HG02884 (cell line): ENCODE measurements around the gene CDK14.
"Not testable (repeated sequence)": the region's sequence is repeated elsewhere in the genome, so short reads cannot be mapped to it uniquely, and the experiment has no call there.

Source experiments
- ATAC-seq: cut with Tn5 transposase; IDR thresholded peaks from one replicate; pipeline ENCODE4 v1.9.1; 2021; ENCODE audit warnings: mild to moderate bottlenecking, moderate library complexity; ENCODE audit not compliant: unreplicated experiment

Gene CDK14

GRCh38 chr7:90629297-90629918 is 33.3 kb downstream of the CDK14 start:
- peak; percentile 87 for ATAC-seq

DNA sequence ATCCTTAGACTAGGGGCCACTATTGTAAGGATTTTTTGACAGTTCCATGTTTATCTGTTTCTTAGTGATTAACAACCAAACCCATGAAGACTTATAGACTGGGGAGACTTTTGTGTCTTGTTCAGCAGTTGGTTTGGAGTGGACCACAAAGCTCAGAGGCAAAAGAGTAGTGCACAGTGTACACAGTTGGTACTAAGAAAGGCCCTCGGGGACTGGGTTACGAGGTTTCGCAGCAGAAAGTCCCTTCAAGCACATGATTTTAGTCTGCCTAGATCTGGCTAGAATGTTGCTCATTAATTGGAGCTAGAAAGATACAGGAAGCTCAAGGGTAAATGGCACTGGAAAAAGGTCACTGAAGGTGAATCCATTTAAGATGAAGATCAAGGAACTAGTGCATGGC is 35.4 kb downstream of the CDK14 start:
- no peak for ATAC-seq

DNA sequence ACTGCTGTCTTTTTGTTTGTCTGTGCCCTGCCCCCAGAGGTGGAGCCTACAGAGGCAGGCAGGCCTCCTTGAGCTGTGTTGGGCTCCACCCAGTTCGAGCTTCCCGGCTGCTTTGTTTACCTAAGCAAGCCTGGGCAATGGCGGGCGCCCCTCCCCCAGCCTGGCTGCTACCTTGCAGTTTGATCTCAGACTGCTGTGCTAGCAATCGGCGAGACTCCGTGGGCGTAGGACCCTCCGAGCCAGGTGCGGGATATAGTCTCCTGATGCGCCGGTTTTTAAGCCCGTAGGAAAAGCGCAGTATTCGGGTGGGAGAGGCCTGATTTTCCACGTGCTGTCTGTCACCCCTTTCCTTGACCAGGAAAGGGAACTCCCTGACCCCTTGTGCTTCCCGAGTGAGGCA is 43.6 kb downstream of the CDK14 start:
- not testable (repeated sequence) for ATAC-seq

GRCh38 chr7:90642978-90643377 is 46.9 kb downstream of the CDK14 start:
- no peak for ATAC-seq

GRCh38 chr7:90645784-90646183 is 49.7 kb downstream of the CDK14 start:
- no peak for ATAC-seq

DNA sequence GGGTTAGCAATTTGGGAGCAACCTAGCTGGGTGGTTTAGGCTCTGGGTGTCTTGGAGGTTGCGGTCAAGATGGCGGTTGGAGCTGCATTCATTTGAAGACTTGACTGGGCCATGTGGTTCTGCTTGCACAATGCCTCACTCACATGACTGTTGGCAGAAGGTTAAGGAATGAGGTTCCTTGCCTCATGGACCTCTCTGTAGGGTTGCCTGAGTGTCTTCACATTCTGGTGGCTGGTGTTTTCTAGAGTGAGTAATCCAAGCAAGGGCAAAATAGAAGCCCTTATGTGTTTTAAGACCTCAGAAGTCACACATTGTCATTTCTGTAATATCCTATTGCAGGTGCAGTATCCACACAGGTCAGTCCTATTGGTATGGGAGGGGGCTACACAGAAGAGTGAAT is 52.0 kb downstream of the CDK14 start:
- ATAC-seq, result no peak

- no peak for ATAC-seq
Measured at GRCh38 chr7:90648834-90649233, 52.7 kb downstream of the CDK14 start.

DNA sequence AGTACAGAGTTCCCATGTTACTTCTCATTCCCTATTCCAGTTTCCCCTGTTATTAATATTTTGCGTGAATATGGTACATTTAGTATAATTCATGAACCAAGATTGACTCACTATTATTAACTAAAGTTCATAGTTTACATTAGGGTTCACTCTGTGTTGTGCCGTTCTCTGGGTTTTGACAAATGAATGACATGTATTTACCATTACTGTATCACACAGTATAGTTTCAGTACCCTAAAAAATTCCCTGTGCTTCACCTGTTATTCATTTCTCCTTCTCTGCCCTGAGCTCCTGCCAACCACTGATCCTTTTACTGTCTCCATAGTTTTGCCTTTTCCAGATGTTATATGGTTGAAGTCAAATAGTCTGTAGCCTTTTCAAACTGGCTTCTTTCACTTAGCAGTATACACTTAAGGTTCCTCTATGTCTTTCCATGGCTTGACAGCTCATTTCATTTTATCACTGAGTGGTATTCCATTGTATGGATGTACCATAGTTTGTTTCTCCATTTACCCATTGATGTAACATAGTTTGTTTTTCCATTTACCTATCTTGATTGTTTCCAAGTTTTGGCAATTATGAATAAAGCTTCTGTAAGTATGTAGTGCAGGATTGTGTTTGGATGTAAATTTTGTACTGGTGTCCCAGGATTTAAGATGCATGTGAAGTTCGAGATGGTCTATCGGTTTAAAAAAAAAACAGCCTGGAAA is 58.8 kb downstream of the CDK14 start:
- ATAC-seq, result no peak

- ATAC-seq, result peak; percentile 66
Measured at GRCh38 chr7:90655566-90655965, 59.4 kb downstream of the CDK14 start.

DNA sequence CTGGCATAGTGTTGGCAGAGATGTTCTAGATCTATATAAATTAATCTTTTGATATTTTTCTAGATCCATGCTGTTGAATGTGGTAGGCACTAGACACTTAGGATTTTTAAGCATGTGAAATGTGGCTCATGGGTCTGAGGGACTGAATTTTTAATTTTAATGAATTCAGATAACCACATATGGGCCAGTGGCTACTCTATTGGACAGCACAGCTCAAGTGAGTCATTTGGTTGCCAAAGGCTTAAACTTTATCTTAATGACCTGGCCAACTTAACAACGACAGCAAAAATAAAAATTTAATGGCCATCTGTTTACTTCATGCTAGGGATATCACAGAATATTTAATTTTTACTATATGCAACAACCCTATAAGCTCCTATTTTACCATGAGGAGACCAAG is 61.4 kb downstream of the CDK14 start:
- no peak for ATAC-seq

GRCh38 chr7:90660100-90660499 is 64.0 kb downstream of the CDK14 start:
- no peak for ATAC-seq

GRCh38 chr7:90660819-90661218 is 64.7 kb downstream of the CDK14 start:
- peak; percentile 43 for ATAC-seq

DNA sequence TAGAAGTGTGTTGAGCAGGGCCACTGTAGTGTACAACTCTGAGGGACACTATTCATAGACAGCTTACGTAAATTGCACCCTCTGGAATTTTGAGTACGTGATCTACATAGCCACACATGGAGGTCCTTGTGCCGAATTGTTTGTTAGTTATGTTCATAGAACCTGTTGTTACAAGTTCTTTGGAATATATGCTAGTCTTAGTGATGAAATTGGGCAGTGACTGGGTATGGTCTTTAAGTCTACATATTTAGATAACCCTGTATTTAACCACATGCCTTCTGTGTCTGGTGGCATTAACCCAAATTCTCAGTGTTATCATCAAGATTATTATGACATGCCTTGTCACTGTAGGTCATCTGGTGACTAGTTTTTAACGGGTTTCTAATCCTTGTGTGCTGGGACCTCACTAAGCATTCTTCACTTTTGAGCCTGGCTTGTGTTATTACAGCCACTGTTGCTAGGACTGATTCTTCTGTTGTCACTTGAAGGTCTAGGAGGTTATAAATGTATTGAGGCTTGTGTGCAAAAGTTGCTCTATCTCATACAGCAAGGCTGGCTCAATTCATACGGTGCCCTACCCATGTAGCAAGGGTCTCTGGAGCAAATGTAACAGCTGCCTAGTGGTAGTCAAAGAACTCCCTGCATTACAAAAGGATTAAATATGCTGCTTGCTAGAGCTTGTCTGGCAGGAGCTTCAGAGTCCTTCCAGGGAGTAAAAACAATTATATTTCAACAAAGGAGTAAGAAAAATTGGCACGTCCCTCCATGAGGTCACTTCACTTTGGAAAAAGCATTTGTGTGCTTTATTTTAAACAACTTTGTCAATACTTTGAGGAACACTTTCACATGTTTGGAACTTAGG is 65.4 kb downstream of the CDK14 start:
- ATAC-seq, result no peak

DNA sequence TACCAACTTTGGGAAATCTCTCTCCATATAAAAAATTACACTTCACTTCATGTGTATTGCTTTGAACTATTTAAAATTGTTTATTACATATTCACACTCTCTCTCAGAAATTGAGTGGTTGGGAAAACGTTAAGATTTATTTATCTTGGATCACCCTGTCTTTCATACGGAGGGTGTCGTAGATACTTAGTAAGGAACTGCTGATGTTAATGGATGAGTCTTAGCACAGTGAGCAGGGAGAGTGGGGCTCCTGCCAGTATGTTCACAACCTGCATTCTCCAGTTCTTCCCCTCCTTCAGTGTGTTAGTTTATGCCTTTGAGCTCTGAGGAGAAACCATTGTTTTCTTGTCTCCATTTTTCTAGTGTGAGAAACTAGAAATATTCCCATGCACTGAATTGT is 67.1 kb downstream of the CDK14 start:
- no peak for ATAC-seq

- no peak for ATAC-seq
Measured at GRCh38 chr7:90666186-90666585, 70.1 kb downstream of the CDK14 start.

- ATAC-seq, result no peak
Measured at GRCh38 chr7:90668992-90669391, 72.9 kb downstream of the CDK14 start.

- no peak for ATAC-seq
Measured at GRCh38 chr7:90669492-90669891, 73.4 kb downstream of the CDK14 start.

- no peak for ATAC-seq
Measured at GRCh38 chr7:90671571-90671970, 75.5 kb downstream of the CDK14 start.

- no peak for ATAC-seq
Measured at GRCh38 chr7:90672210-90672609, 76.1 kb downstream of the CDK14 start.

GRCh38 chr7:90674625-90675024 is 78.5 kb downstream of the CDK14 start:
- ATAC-seq, result no peak

DNA sequence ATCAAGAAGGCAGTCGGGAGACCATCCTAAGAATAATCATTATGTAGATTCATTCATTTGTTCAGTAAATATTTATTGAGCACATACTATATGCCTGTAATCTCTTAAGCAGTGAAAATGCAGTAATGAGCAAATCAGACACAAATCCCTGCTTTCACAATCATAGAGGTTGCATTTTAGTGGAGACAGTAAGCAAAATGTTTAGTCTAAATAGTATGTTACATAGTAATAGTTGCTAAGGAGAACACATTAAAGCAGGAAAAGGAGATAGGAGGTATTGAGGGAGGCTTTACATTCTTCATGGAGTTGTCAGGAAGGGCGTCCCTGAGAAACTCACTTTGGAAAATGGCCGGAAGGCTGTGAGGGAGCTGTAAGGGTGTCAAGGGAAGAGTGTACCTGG is 79.9 kb downstream of the CDK14 start:
- no peak for ATAC-seq
